H1 (cell line): ENCODE measurements around the gene TRAP1.

Source experiments
- CEBPB ChIP-seq: IDR thresholded peaks from 2 replicates; pipeline ENCODE4 v1.6.1; 2012; ENCODE audit warnings: low read depth, low read length
- CTCF ChIP-seq, 3 experiments: IDR thresholded peaks; 1 replicate in 2 of 3; 2 replicates in 1 of 3; pipeline versions ENCODE4 v1.5.1 to v1.6.1; 2011; ENCODE audit warnings: low read length in 3 of 3, mild to moderate bottlenecking in 3 of 3, inconsistent platforms in 2 of 3, low read depth in 1 of 3, moderate library complexity in 1 of 3; ENCODE audit not compliant: insufficient read depth in 1 of 3; ENCODE audit errors: control extremely low read depth in 1 of 3
- EP300 ChIP-seq, 2 experiments: IDR thresholded peaks; 1 replicate in 1 of 2; 2 replicates in 1 of 2; pipeline ENCODE4 v1.6.1; 2011 to 2012; ENCODE audit warnings: low read depth in 2 of 2, low read length in 2 of 2, mild to moderate bottlenecking in 2 of 2, borderline replicate concordance in 1 of 2, inconsistent platforms in 1 of 2, moderate library complexity in 1 of 2
- EZH2 ChIP-seq: fragments of 200-600 bp; sonication (generic); IDR thresholded peaks from 2 replicates; pipeline ENCODE4 v1.7.1; 2012; ENCODE audit warnings: low read depth, mild to moderate bottlenecking, moderate library complexity, low read length, inconsistent platforms; ENCODE audit not compliant: severe bottlenecking
- GABPA ChIP-seq: IDR thresholded peaks from 2 replicates; pipeline ENCODE4 v1.6.1; 2011; ENCODE audit warnings: mild to moderate bottlenecking, low read length, moderate library complexity, borderline replicate concordance; ENCODE audit not compliant: insufficient read depth
- MAX ChIP-seq: IDR thresholded peaks from 2 replicates; pipeline ENCODE4 v1.6.1; 2012; ENCODE audit warnings: inconsistent platforms
- POLR2A ChIP-seq, 2 experiments: IDR thresholded peaks; 1 replicate in 1 of 2; 2 replicates in 1 of 2; pipeline ENCODE4 v1.6.1; 2011; ENCODE audit warnings: low read depth in 2 of 2, low read length in 2 of 2, mild to moderate bottlenecking in 2 of 2; ENCODE audit errors: control extremely low read depth in 1 of 2
- SP1 ChIP-seq: IDR thresholded peaks from 2 replicates; pipeline ENCODE4 v1.6.1; 2011; ENCODE audit warnings: low read depth, low read length
- TAF7 ChIP-seq: optimal IDR thresholded peaks from 2 replicates; pipeline ENCODE3; 2011; ENCODE audit warnings: low read depth, mild to moderate bottlenecking, inconsistent platforms, low read length, moderate library complexity, borderline replicate concordance
- YY1 ChIP-seq: IDR thresholded peaks from 2 replicates; pipeline ENCODE4 v1.6.1; 2011; ENCODE audit warnings: low read depth, mild to moderate bottlenecking, low read length

GRCh38 chr16:3760518-3760917 lies 43.2 kb upstream of the TRAP1 start:
- TF ChIP-seq CTCF (IDR thresholded peaks at IDR 0.05; ENCODE audit: control extremely low read depth in 1 of 3, insufficient read depth in 1 of 3, low read depth in 1 of 3, low read length in 3 of 3) (no peak), MAX (no peak), POLR2A (IDR thresholded peaks at IDR 0.05; ENCODE audit: control extremely low read depth in 1 of 2, low read depth in 2 of 2, low read length in 2 of 2) (no peak), EZH2 (no peak), SP1 (no peak), TAF7 (no peak), EP300 (IDR thresholded peaks at IDR 0.05; ENCODE audit: borderline replicate concordance in 1 of 2, low read depth in 2 of 2, low read length in 2 of 2) (no peak), CEBPB (no peak), YY1 (no peak), GABPA (no peak)
